GM21786 (cell line): ENCODE results near the gene PCBP3.
"Not testable (repeated sequence)": the region's sequence is repeated elsewhere in the genome, so short reads cannot be mapped to it uniquely, and the experiment has no call there.

Experiments
- ATAC-seq: cut with Tn5 transposase; IDR thresholded peaks from one replicate; pipeline ENCODE4 v1.9.1; 2021; ENCODE audit not compliant: unreplicated experiment

The PCBP3 gene

GRCh38 chr21:45802956-45803617, 159.6 kb downstream of the PCBP3 start:
- ATAC-seq: no peak

GRCh38 chr21:45803618-45804340, 160.3 kb downstream of the PCBP3 start:
- no peak for ATAC-seq

GRCh38 chr21:45804809-45805313, 161.3 kb downstream of the PCBP3 start:
- no peak for ATAC-seq

- no peak for ATAC-seq
Observed at GRCh38 chr21:45805321-45805720, 161.8 kb downstream of the PCBP3 start.

- no peak for ATAC-seq
Observed at GRCh38 chr21:45806042-45806441, 162.5 kb downstream of the PCBP3 start.

GRCh38 chr21:45808663-45809062, 165.1 kb downstream of the PCBP3 start:
- not testable (repeated sequence) for ATAC-seq

- ATAC-seq: no peak
Observed at GRCh38 chr21:45809421-45809820, 165.9 kb downstream of the PCBP3 start.

- ATAC-seq: no peak
Observed at GRCh38 chr21:45811136-45811535, 167.6 kb downstream of the PCBP3 start.

- ATAC-seq: not testable (repeated sequence)
Observed at GRCh38 chr21:45814210-45814940, 170.8 kb downstream of the PCBP3 start.

- not testable (repeated sequence) for ATAC-seq
Observed at GRCh38 chr21:45815781-45816180, 172.3 kb downstream of the PCBP3 start.

- no peak for ATAC-seq
Observed at GRCh38 chr21:45816794-45817193, 173.3 kb downstream of the PCBP3 start.

GRCh38 chr21:45817345-45817744, 173.8 kb downstream of the PCBP3 start:
- ATAC-seq: no peak

GRCh38 chr21:45818276-45818903, 174.9 kb downstream of the PCBP3 start:
- no peak for ATAC-seq

- no peak for ATAC-seq
Observed at GRCh38 chr21:45818904-45819285, 175.4 kb downstream of the PCBP3 start.

GRCh38 chr21:45819478-45820170, 176.1 kb downstream of the PCBP3 start:
- ATAC-seq: no peak

- ATAC-seq: no peak
Observed at GRCh38 chr21:45820171-45821091, 176.9 kb downstream of the PCBP3 start.

GRCh38 chr21:45821315-45821962, 177.9 kb downstream of the PCBP3 start:
- ATAC-seq: no peak

- no peak for ATAC-seq
Observed at GRCh38 chr21:45821998-45822397, 178.5 kb downstream of the PCBP3 start.

GRCh38 chr21:45822429-45823099, 179.0 kb downstream of the PCBP3 start:
- ATAC-seq: no peak
